Right forelimb (tissue), 1 donor: Measurements from ENCODE around the gene PSG1.

Experiments used
- DNase-seq: peaks from one replicate; pipeline ENCODE4 v3.0.0-alpha.2; 2018

Gene PSG1

DNA sequence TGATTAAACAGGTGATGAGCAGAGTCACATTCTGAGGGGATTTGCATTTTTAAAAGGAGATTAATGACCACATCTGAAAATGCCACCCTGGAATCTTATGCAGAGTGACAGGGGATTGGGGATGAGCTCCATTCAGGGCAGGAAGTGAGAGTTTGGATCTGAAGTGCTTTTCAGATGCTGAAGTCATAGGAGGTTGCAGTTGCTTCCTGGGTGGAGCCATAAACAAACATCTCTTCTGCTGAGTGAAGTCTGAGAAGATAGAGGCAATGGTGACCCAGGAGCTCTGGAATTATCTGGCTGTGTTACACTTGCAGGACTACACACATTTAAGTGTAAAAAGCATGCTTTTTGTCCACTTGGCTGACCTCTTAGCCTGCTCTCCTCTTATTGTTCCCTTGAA lies 62.6 kb downstream of the PSG1 start:
- DNase-seq = no peak
